Measurements from ENCODE around the gene PRDX5. TPM values are rescaled to one million over a fixed set of nuclear protein-coding genes. Genes with fewer than 3 reads are reported as not detected.

The PRDX5 gene
- total and polyA plus RNA-seq, 10 of the 15 experiments (the other 5 are each of a cell fraction or from before 2014, with no cell fraction given), result 95.7 to 406 (median 240) TPM

DNA sequence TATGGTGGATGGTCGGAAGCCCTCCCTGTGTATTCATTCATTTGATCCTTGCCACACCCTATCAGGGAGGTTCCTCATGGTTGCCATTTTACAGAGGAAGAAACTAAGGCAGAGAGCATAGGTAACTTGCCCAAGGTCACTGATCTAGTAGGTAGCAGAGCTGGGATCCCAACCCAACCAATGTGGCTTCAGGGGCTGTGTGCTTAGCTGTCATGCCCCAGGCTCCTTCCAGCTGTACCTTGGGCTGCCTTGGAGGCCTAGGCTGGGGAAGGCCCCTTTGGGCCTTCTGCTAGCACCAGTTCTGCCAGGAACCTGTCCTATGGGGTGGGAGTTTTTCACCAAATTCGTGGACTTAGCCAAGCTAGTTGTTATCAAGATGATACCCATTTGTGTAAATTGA lies 42.1 kb upstream of the PRDX5 start (continued):
- TF ChIP-seq ZNF24 (IDR thresholded peaks at IDR 0.05) (no peak), RBBP5 (conservative IDR thresholded peaks at IDR 0.05) (no peak), JUND (IDR thresholded peaks at IDR 0.05; ENCODE audit: low read depth, low read length) (no peak), CREB1 (IDR thresholded peaks at IDR 0.05; ENCODE audit: low read depth) (no peak), SIN3A (IDR thresholded peaks at IDR 0.05; ENCODE audit: low read depth, low read length) (no peak), MTA3 (IDR thresholded peaks at IDR 0.05; ENCODE audit: borderline replicate concordance, low read length) (no peak), MEF2B (IDR thresholded peaks at IDR 0.05; ENCODE audit: partially characterized antibody, poor library complexity, severe bottlenecking) (no peak)
- TF ChIP-seq, protein P1, sequence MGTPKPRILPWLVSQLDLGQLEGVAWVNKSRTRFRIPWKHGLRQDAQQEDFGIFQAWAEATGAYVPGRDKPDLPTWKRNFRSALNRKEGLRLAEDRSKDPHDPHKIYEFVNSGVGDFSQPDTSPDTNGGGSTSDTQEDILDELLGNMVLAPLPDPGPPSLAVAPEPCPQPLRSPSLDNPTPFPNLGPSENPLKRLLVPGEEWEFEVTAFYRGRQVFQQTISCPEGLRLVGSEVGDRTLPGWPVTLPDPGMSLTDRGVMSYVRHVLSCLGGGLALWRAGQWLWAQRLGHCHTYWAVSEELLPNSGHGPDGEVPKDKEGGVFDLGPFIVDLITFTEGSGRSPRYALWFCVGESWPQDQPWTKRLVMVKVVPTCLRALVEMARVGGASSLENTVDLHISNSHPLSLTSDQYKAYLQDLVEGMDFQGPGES (IDR thresholded peaks at IDR 0.05), result no peak
- TF ChIP-seq, protein P2, sequence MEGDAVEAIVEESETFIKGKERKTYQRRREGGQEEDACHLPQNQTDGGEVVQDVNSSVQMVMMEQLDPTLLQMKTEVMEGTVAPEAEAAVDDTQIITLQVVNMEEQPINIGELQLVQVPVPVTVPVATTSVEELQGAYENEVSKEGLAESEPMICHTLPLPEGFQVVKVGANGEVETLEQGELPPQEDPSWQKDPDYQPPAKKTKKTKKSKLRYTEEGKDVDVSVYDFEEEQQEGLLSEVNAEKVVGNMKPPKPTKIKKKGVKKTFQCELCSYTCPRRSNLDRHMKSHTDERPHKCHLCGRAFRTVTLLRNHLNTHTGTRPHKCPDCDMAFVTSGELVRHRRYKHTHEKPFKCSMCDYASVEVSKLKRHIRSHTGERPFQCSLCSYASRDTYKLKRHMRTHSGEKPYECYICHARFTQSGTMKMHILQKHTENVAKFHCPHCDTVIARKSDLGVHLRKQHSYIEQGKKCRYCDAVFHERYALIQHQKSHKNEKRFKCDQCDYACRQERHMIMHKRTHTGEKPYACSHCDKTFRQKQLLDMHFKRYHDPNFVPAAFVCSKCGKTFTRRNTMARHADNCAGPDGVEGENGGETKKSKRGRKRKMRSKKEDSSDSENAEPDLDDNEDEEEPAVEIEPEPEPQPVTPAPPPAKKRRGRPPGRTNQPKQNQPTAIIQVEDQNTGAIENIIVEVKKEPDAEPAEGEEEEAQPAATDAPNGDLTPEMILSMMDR (IDR thresholded peaks at IDR 0.05 in 2 of 3, conservative IDR thresholded peaks at IDR 0.05 in 1 of 3; ENCODE audit: control insufficient read depth in 2 of 3, extremely low read depth in 1 of 3, insufficient read depth in 1 of 3, low read depth in 3 of 3, low read length in 3 of 3), result no peak

Measured in GM12878 (cell line).